GM19452 (cell line): ENCODE data around the gene OXSR1.
"Not testable (repeated sequence)": the region's sequence is repeated elsewhere in the genome, so short reads cannot be mapped to it uniquely, and the experiment has no call there.

Source experiments
- ATAC-seq: cut with Tn5 transposase; IDR thresholded peaks from one replicate; pipeline ENCODE4 v1.9.1; 2021; ENCODE audit not compliant: unreplicated experiment

OXSR1 gene

GRCh38 chr3:38219609-38220197 lies 54.4 kb downstream of the OXSR1 start:
- ATAC-seq = no peak

DNA sequence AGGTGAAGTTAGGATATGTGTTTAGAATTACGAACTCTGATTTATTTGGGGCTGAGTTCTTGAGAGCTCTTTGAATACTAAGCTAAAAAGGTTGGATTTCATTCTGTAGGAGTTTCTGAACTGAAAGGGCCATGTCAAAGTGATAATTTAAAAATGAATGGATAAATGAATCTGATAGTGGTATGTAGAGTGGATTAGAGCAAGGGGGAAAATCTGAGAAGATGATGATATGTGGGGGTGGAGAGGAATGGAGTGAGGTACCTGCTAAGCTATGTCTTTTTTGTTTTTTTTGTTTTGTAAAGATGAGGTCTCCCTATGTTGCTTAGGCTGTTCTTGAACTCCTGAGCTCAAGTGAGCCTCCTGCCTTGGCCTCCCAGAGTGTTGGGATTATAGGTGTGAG lies 55.7 kb downstream of the OXSR1 start:
- ATAC-seq = no peak

DNA sequence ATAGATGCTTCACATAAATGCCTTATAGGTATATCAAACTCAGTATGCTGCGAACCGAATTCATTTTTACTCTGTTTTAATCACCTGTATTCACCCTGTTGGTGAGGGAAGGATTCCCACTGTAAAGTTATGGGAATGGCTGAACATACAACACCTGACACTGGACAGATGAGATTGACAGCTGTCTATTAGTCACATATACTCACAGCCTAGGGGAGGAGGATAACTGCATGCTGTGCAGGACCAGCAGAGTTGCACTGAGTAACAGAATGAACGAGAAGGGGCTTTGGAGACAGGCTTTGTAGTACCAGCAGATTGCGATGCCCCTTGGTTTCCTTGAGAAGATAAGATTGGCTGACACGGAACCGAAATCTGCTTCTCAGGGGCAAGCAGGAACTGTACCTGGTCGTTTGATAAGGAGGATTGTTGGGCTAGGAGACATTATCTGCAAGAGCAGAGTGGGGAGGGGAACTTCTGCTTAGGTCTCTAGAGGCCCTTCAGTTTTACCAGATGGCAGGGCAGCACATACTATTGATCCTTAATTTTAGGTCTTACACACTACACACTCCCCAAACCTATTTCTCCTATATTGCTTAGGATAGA lies 56.8 kb downstream of the OXSR1 start:
- no peak for ATAC-seq

DNA sequence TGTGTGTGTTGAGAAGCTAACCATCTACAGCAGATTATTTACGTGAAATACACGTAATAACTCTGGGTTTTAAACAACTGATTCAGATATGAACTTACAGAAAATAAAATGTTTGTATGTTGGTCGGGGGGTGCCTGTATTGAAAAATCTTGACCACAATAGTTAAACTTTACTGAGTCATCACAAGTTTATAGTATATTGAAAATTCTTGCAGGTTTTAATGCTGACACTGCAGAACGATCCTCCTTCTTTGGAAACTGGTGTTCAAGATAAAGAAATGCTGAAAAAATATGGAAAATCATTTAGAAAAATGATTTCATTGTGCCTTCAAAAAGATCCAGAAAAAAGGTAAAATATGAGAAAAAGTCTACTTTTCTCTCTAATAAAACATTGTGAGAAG lies 59.0 kb downstream of the OXSR1 start:
- ATAC-seq = no peak

- no peak for ATAC-seq
These were observed 60.9 kb downstream of the OXSR1 start for GRCh38 chr3:38226273-38226672.

DNA sequence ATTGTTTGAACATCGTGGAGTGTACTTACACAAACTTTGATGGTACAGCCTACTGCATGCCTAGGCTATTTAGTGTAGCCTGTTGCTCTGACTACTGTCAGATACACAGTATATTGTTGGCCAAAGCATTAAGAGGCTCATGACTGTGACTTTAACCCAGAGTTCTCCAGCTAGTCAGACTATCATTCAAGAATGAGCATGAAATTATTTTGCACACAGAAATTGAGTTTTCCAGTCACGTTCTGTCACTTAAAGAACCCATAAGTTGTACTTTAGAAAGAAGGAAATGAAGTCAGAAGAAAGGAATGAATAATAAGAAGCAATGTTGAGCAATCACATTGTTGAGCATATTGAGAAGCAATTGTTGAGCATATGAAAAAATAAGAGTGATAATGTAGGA lies 62.7 kb downstream of the OXSR1 start:
- ATAC-seq = no peak

DNA sequence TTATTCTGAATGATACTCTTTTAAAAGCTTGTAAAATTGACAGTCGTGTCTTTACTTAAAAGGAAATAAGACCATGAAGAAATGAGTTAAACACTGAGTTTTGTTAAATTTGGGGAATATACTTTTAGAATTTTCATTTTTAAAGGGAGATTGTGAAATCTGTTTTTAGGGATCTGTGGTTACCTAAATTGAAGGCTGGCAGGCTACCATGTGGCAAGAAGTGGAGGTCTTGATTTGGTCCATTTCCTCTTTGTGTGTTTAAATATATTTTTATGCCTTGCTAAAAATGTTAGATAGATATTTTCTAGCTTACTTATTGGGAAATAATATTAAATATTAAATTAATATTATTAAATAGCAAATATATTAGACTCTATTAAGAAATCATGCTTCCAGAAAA lies 63.7 kb downstream of the OXSR1 start:
- ATAC-seq = no peak

GRCh38 chr3:38232701-38233100 lies 67.4 kb downstream of the OXSR1 start:
- no peak for ATAC-seq

GRCh38 chr3:38235466-38235865 lies 70.1 kb downstream of the OXSR1 start:
- ATAC-seq = no peak

- ATAC-seq = no peak
These were observed 73.2 kb downstream of the OXSR1 start for GRCh38 chr3:38238416-38239008.

GRCh38 chr3:38242812-38243211 lies 77.5 kb downstream of the OXSR1 start:
- ATAC-seq = not testable (repeated sequence)

GRCh38 chr3:38245930-38246329 lies 80.6 kb downstream of the OXSR1 start:
- no peak for ATAC-seq

GRCh38 chr3:38247366-38248035 lies 82.2 kb downstream of the OXSR1 start:
- no peak for ATAC-seq

DNA sequence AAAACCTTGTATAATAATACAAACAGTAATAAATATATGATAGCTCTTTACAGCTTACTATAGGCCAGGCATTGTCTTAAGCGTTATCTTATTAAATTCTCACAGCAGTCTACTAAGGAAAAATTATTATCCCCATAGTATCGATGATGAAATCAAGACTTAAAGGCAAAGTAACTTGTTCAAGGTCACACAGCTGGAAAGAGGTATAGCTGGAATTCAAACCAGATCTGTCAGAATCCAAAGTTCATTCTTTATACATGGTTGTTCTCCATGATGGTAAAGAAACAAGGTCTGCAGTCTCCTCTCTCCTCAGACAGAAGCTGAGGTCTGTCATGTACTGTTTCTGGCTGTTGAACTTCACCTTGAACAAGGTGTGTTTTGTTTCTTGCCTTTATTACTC lies 84.9 kb downstream of the OXSR1 start:
- ATAC-seq = no peak

- no peak for ATAC-seq
These were observed 85.9 kb downstream of the OXSR1 start for GRCh38 chr3:38251197-38251596.

- ATAC-seq = no peak
These were observed 88.4 kb downstream of the OXSR1 start for GRCh38 chr3:38253704-38254103.

DNA sequence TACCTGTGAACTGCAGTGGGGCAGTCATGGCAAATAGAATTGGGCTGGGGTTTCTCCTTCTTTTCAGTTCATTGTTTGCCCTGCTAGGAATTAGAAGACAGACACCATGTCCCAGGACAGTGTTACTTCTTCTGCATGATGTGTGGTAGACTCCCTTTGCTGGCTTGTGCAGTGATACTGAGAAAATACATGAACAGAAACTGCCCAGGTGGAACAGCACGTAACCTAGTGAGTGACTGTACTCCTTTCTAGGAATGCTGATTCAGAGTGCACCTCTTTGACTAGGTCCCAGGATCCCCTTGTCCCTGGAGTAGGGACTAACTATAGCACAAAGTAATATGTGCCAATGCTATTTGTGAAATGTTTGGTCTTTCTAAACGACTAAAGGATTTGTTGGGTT lies 89.5 kb downstream of the OXSR1 start:
- ATAC-seq = no peak

- no peak for ATAC-seq
These were observed 90.3 kb downstream of the OXSR1 start for GRCh38 chr3:38255627-38256026.

GRCh38 chr3:38257583-38257982 lies 92.2 kb downstream of the OXSR1 start:
- ATAC-seq = no peak

DNA sequence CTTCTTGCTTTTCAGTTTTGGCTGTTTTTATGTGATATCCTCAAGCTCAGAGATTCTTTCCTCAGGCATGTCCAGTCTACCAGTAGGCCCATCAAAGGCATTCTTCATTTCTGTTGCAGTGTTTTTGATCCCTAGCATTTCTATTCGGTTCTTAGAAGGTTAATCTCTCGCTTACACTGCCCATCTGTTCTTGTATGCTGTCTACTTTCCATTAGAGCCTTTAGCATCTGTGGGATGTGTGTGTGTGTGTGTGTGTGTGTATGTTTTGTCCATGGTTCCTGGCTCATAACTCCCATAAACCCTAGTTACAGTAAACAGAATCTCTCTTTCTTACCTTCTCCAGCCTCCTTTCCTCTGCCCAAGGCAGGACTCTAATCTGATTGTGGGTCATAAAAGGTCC lies 95.1 kb downstream of the OXSR1 start:
- ATAC-seq = no peak

DNA sequence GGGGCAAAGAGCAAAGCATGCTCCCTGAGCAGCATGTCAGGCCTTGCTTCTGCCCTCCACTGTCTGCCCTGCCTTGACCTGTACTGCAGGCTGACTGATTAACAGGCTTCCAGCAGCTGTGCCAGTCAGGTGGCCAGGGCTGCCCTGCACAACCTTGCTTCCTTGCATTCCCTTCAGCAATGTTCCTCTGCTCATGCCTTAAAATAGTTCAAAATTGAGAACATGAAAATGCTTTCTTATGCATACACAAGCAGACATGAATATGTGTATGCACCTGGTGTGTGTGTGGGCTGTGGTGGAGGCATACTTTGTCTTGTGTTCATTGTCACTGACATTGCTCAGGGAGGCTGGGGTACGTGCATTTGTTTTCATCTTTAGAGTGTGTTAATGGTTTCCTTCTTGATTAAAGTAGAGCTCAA lies 99.0 kb downstream of the OXSR1 start:
- ATAC-seq = no peak

DNA sequence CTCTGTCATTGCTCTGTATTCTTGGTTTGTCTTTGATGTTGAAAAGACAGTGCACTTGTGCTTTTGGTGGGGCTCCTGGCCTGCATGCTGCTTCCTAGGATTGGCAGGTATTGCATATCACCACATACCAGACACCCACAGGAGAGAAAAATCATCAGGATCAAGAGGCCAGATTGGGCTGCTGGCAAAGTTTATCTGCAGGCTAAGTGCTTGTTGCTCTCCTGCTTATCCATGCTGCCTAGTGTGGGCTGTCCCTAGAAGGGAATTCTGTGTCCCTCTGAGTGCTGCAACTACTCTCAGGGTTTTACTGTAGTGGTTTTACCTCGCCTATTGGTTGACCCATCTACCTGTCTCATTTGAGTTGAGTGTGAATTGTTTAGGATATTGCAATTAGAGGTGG lies 99.4 kb downstream of the OXSR1 start:
- ATAC-seq = no peak
